Natural killer cell (primary cell): ENCODE results near the gene PCDH9. TPM values are rescaled to one million over a fixed set of nuclear protein-coding genes. Genes with fewer than 3 reads are reported as not detected.

ENCODE experiments used
- ATAC-seq, 3 donors: fragments of 150-1000 bp in 2 of 3; fragments of 200-7000 bp in 1 of 3; cut with Tn5 transposase; 1 replicate in 1 of 3; 2 replicates in 2 of 3; pipeline ENCODE4 v1.10.0; 2021; ENCODE audit warnings: mild to moderate bottlenecking in 2 of 3, moderate library complexity in 2 of 3
- DNase-seq, 2 donors: peaks; one replicate each; pipeline versions ENCODE4 v3.0.0 to v3.0.0-alpha.2; 2013 to 2021; ENCODE audit warnings: mixed read lengths in 1 of 2
- H3K27ac ChIP-seq: one replicate; pipeline ENCODE4 v1.5.1; 2013; ENCODE audit warnings: mild to moderate bottlenecking, low read length
- H3K27me3 ChIP-seq: one replicate; pipeline ENCODE4 v1.6.1; 2013; ENCODE audit warnings: low read length; ENCODE audit not compliant: control insufficient read depth, insufficient read depth
- H3K36me3 ChIP-seq: one replicate; pipeline ENCODE4 v1.6.1; 2013; ENCODE audit warnings: low read length; ENCODE audit not compliant: control insufficient read depth, insufficient read depth
- H3K4me1 ChIP-seq: one replicate; pipeline ENCODE4 v1.6.1; 2013; ENCODE audit warnings: low read length; ENCODE audit not compliant: control insufficient read depth, insufficient read depth
- H3K4me3 ChIP-seq: one replicate; pipeline ENCODE4 v1.5.1; 2013; ENCODE audit warnings: low read length
- H3K9me3 ChIP-seq: one replicate; pipeline ENCODE4 v1.6.1; 2013; ENCODE audit warnings: low read length; ENCODE audit not compliant: control insufficient read depth, insufficient read depth
- H3K27ac Mint-ChIP-seq, 2 donors: one replicate each; pipeline ENCODE4 v1.8.0; 2022; ENCODE audit warnings: mild to moderate bottlenecking in 2 of 2, mixed read lengths in 2 of 2, moderate library complexity in 1 of 2
- H3K27me3 Mint-ChIP-seq, 2 donors: one replicate each; pipeline ENCODE4 v1.8.0; 2022; ENCODE audit warnings: low read depth in 2 of 2, mixed read lengths in 2 of 2
- H3K36me3 Mint-ChIP-seq: one replicate; pipeline ENCODE4 v1.8.0; 2022; ENCODE audit warnings: mixed read lengths
- H3K4me1 Mint-ChIP-seq, 2 donors: one replicate each; pipeline ENCODE4 v1.8.0; 2022; ENCODE audit warnings: mixed read lengths in 2 of 2
- H3K4me3 Mint-ChIP-seq: one replicate; pipeline ENCODE4 v1.8.0; 2022; ENCODE audit warnings: mild to moderate bottlenecking, moderate library complexity, mixed read lengths
- H3K9me3 Mint-ChIP-seq, 2 donors: one replicate each; pipeline ENCODE4 v1.8.0; 2022; ENCODE audit warnings: mixed read lengths in 2 of 2
- WGBS: methylation state at CpG from one replicate; pipeline ENCODE4 v1.1.7; 2013; ENCODE audit warnings: missing lambda C conversion rate; ENCODE audit not compliant: insufficient coverage; 5-methylcytosine and 5-hydroxymethylcytosine counted together
- intact Hi-C: fragments of 100-400 bp; cut with micrococcal nuclease; formaldehyde crosslinking; loops from one replicate; pipeline ENCODE4 v1.14.2; 2022
- total RNA-seq, 4 donors: library from RNA; stranded (reverse); fragments of 120-200 nt in 1 of 4; gene quantifications; one replicate each; pipeline versions ENCODE4 v1.2.3 to v1.2.4, GENCODE V29; 2013 to 2022
- TF ChIP-seq, protein P1 (sequence below): fragments of 200-600 bp; IDR thresholded peaks from one replicate; pipeline ENCODE4 v1.8.0; 2022; ENCODE audit warnings: antibody characterized with exemption

The PCDH9 gene
- total RNA-seq, 3 donors from 2014 or later (not counting 1 experiment from before 2014, with no cell fraction given), result 0.43 to 1.5 (median 0.68) TPM

DNA sequence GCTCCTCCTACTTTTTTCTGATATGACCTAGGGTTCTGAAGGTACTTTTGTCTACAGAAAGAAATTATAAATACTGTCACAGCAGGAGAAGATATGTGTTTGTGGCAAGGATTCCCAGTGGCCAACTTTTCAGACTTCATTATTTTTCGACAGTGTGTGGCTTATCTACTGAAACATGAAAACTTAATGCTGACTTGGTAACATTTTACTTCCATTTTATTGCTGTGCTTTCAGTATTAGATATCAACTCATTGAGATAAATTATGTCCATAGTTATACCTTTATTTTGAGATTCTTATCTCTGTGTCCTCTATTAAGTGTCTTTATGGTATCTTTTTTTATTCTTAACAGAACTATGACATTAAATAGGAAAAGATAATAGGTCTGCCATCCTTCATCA, 700.0 kb downstream of the PCDH9 start:
- H3K36me3 ChIP-seq, result no peaks in the 10 kb centered on the region
- intact Hi-C loops, result no loop called here
- DNase-seq (no peak), ATAC-seq (no peak)
- no peak overlapping the region for H3K4me3 ChIP-seq
- H3K27ac Mint-ChIP-seq, result no peak overlapping the region
- H3K27me3 ChIP-seq, result no peaks in the 10 kb centered on the region
- 88% methylated on average over 1 of the region's 1 CpG for WGBS
- H3K27me3 Mint-ChIP-seq, result peaks cover 0 to 3% of the 10 kb centered on the region in 2 donors
- peaks cover 0 to 2% of the 10 kb centered on the region in 2 donors for H3K9me3 Mint-ChIP-seq
- H3K4me1 ChIP-seq, result no peaks in the 10 kb centered on the region
- no peaks in the 10 kb centered on the region for H3K36me3 Mint-ChIP-seq
- H3K4me3 Mint-ChIP-seq, result no peak overlapping the region
- H3K9me3 ChIP-seq, result no peaks in the 10 kb centered on the region
- no peak overlapping the region for H3K27ac ChIP-seq
- TF ChIP-seq, protein P1, sequence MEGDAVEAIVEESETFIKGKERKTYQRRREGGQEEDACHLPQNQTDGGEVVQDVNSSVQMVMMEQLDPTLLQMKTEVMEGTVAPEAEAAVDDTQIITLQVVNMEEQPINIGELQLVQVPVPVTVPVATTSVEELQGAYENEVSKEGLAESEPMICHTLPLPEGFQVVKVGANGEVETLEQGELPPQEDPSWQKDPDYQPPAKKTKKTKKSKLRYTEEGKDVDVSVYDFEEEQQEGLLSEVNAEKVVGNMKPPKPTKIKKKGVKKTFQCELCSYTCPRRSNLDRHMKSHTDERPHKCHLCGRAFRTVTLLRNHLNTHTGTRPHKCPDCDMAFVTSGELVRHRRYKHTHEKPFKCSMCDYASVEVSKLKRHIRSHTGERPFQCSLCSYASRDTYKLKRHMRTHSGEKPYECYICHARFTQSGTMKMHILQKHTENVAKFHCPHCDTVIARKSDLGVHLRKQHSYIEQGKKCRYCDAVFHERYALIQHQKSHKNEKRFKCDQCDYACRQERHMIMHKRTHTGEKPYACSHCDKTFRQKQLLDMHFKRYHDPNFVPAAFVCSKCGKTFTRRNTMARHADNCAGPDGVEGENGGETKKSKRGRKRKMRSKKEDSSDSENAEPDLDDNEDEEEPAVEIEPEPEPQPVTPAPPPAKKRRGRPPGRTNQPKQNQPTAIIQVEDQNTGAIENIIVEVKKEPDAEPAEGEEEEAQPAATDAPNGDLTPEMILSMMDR, result no peak
- no peaks in the 10 kb centered on the region for H3K4me1 Mint-ChIP-seq

DNA sequence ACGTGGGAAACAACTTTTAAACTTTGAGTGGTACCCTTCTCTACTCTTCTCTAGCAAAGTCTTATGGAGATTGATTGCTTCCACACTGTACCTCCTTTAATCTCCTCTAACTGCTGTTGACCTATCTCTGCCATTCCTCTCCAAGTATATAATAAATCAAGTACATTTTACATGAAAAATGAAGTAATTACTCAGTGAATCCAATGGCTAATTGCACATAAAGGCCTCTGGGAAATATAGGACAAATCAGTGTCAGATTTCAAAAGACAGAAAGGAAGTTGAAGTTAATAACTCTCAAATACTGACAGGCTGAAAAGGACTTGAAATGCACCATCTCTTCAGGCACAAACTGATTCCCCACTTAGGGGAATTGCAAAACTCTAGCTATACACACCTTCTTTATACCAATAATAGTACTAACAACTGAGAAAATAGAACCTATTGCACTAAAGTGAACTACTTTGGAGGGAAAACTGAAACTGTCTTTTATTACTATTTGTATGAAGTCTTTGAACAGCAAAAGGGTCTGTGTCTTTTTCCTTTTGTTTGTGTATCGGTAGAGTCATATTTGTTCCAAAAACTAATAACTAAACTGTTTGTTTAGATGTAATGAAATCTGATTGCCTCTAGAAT, 701.1 kb downstream of the PCDH9 start:
- H3K4me3 Mint-ChIP-seq, result no peak overlapping the region
- no peak for ATAC-seq
- Histone ChIP-seq H3K27me3 (no peaks in the 10 kb centered on the region), H3K4me1 (no peaks in the 10 kb centered on the region), H3K9me3 (no peaks in the 10 kb centered on the region), H3K36me3 (no peaks in the 10 kb centered on the region), H3K27ac (no peak overlapping the region), H3K4me3 (no peak overlapping the region)
- H3K4me1 Mint-ChIP-seq, result no peaks in the 10 kb centered on the region
- intact Hi-C loops, result no loop called here
- 56% methylated on average over 1 of the region's 2 CpGs for WGBS
- DNase-seq, result no peak
- H3K36me3 Mint-ChIP-seq, result no peaks in the 10 kb centered on the region
- peaks cover 0 to 3% of the 10 kb centered on the region in 2 donors for H3K27me3 Mint-ChIP-seq
- TF ChIP-seq, protein P1, result no peak
- no peak overlapping the region for H3K27ac Mint-ChIP-seq
- peaks cover 0 to 2% of the 10 kb centered on the region in 2 donors for H3K9me3 Mint-ChIP-seq

DNA sequence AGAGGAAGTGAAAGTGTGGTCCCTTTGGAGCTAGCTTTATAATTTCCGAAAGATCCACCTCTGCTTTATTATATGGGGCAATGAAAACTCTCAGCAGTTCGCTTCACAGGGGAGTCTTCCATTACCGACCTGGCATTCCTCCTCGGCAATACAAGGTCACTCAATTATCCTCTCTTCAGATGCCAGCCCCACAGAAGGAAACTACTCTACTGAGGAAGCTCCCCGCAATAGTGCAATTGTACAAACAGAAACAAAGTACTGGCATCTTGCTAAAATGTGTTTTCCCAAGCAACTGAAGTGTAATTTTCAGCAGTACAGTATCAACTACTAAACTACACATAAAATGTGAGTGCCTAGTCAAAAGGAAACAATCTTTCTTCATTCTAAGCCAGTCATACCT, 702.0 kb downstream of the PCDH9 start:
- Histone ChIP-seq H3K27ac (no peak overlapping the region), H3K4me3 (no peak overlapping the region), H3K4me1 (no peaks in the 10 kb centered on the region), H3K27me3 (no peaks in the 10 kb centered on the region), H3K36me3 (no peaks in the 10 kb centered on the region), H3K9me3 (no peaks in the 10 kb centered on the region)
- Mint-ChIP-seq H3K27me3 (peaks cover 0 to 3% of the 10 kb centered on the region in 2 donors), H3K36me3 (no peaks in the 10 kb centered on the region), H3K9me3 (peaks cover 0 to 2% of the 10 kb centered on the region in 2 donors), H3K4me1 (no peaks in the 10 kb centered on the region), H3K4me3 (no peak overlapping the region), H3K27ac (no peak overlapping the region)
- DNase-seq (no peak), ATAC-seq (no peak)
- 88% methylated on average over 5 of the region's 5 CpGs for WGBS
- TF ChIP-seq, protein P1, result no peak
- intact Hi-C loops, result no loop called here
